Activated CD4-positive, alpha-beta T cell treated with anti-CD3 and anti-CD28 coated beads for 1 hour (primary cell): ENCODE results near the gene HELB.

Source experiments
- DNase-seq: peaks from one replicate; pipeline ENCODE4 v3.0.0-alpha.2; 2020

HELB gene

GRCh38 chr12:66367015-66367667 is 64.8 kb downstream of the HELB start:
- no peak for DNase-seq

- DNase-seq = no peak
Measured at GRCh38 chr12:66371982-66372381, 69.7 kb downstream of the HELB start.

- no peak for DNase-seq
Measured at GRCh38 chr12:66375560-66375959, 73.3 kb downstream of the HELB start.

- no peak for DNase-seq
Measured at GRCh38 chr12:66379616-66380015, 77.3 kb downstream of the HELB start.

GRCh38 chr12:66380769-66381535 is 78.7 kb downstream of the HELB start:
- DNase-seq = no peak

GRCh38 chr12:66387117-66387516 is 84.8 kb downstream of the HELB start:
- no peak for DNase-seq
